Glomerular visceral epithelial cell (primary cell): Measurements from ENCODE around the gene AGFG1.
"Not testable (repeated sequence)": the region's sequence is repeated elsewhere in the genome, so short reads cannot be mapped to it uniquely, and the experiment has no call there.

Experiments
- DNase-seq: peaks from one replicate; pipeline ENCODE4 v3.0.0-alpha.2; 2016; ENCODE audit errors: extremely low spot score

Gene AGFG1

DNA sequence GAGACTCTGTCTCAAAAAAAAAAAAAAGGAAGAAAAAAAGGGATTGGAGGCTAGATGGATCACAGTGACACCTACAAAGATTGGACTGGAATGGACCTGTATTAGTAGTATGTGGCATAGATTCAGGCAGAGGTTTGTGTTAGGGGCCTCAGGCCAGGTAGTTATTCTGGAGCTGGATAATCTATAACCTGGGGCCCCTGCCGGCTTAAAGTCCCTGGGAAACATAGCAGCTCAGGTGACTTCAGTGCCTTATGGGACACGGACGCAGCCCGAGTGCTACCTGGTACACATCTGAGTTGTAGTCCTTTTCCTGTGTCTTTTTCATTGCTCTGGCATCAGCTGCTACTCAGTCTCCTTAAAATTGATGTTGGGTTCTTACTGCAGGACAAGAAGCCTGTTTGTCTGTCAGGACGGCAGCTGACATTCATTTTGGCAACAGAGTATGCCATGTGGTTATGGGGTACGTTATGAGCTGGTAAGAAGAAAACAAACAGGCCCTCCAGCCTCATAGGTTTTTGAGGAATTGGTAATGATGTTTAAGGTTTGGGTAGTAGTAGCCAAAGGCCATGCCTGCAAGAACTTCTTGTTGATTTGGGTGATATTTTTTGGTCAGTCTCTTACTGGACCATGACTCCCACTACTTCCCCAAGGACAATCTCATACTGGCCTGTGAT is 27.8 kb downstream of the AGFG1 start:
- DNase-seq, result no peak

DNA sequence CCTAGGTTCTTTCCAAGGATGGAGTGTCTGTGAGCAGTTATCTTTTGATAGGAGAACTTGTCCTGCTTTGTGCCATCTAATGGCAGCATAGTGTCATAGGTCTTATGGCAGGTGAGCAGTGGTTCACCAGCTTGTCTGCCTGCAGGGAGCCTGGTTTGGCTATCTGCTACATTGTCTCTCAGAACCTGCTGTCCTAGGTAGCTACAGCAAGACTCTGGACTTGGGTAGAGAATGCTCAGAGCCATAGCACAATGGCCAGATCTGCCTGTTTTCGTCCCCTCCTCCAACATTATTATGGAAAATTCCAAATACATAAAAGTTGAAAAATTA is 28.3 kb downstream of the AGFG1 start:
- no peak for DNase-seq

DNA sequence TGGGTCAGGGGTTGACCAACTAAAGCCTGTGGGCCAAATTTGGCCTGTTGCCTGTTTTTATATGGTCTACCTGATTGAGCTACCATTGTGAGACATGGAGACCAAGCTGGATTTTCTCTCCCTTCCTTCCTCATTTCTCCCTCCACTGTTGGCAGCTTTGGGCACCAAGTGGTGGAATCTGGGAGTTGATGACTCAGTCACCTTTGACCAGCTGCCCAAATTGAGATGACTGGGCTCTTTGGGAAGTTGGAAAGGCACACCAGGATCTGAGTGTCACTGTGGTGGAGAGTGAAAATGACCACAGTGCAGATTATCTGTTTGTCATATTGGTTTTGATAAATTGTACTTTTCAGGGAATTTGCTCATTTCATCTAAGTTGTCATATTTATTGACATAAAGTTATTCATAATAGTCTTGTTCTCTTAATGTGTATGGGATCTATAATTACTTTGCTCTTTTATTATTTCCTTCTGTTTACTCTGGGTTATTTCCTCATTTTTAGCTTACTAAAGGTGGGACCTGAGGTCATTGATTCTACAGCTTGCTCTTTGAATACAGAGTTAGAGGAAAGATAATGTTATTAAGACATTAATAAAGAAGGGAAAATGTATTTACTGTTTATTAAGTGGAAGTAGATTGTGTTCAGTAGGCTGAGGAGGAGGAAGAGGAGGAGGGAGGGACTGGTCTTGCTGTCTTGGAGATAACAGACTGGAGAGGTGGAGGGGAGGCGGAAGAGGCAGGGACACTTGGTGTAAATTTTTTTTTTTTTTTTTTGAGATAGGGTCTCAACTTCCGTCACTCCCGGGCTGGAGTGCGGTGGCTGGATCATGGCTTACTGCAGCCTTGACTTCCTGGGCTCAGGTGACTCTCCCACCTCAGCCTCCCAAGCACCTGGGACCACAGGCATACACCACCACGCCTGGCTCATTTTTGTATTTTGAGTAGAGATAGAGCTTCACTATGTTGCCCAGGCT is 31.8 kb downstream of the AGFG1 start:
- peak; percentile 83 for DNase-seq

DNA sequence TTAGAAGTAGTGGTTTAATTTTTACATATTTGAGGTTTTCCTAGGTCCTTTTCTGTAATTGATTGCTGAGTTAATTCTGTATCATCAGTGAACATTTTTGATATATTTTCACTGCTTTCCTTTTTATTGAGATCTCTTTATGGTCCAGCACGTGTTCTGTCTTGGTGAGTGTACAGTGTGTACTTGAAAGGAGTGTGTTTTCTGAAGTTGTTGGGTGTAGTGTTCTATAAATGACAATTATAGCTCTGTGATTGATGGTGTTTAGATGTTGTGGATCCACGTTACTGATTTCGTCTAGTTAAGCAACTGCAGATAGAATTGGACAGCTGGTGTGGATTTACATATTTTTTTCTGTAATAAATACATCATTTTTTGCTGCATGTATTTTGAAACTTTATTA is 32.7 kb downstream of the AGFG1 start:
- no peak for DNase-seq

DNA sequence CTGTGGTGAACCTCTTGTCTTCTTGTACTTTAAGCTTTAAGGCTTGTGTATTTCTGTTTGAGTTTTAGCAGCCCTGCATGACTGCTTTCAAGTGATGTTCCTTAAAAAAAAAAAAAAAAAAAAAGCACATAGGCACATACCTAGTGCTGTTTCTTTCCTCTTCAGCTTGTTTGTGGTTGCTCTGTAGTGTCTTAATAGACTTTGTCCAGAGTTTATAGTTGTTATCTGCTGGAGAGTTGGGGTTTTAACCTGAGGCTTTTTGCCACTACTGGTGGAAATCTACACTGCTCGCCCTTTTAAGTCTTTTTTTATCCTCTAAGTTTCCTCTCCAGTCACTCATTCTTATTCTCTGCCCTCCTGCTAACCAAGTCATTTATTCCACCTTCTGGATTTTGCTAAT is 34.5 kb downstream of the AGFG1 start:
- DNase-seq, result no peak

DNA sequence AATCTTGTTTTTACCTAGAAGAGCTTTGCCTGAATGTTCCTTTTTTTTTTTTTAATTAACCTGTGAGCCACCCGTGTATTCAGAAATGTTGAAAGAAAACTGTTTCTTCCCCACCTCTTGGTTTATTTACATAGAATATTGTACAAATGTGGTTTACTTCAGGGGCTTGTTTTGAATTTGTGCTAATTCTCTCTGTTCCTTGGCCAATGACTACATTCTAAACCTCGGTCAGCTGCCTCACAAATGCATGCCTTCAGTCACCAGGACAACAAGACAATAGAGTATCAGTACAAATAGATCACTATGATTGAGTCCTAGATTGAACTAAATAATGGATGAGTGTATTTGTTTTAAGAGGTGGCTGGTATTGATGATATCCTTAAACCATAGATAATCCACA is 36.0 kb downstream of the AGFG1 start:
- DNase-seq, result no peak

DNA sequence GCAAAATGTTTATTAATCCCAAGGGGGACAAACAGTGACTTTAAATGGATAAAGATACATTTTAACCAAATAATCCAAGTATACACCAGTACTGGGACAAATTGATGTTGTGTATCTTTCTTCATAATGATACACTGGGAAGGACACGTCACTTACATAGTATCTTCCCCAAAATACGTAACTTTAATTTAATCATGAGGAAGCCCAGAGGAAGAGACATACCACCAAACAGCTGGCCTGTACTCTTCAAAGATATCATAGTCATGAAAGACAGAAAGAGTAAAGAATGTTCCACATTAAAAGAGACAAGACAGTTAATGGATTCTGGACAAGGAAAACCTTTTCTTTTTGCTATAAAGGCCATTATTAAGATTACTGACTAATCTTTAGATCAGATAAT is 37.1 kb downstream of the AGFG1 start:
- no peak for DNase-seq

DNA sequence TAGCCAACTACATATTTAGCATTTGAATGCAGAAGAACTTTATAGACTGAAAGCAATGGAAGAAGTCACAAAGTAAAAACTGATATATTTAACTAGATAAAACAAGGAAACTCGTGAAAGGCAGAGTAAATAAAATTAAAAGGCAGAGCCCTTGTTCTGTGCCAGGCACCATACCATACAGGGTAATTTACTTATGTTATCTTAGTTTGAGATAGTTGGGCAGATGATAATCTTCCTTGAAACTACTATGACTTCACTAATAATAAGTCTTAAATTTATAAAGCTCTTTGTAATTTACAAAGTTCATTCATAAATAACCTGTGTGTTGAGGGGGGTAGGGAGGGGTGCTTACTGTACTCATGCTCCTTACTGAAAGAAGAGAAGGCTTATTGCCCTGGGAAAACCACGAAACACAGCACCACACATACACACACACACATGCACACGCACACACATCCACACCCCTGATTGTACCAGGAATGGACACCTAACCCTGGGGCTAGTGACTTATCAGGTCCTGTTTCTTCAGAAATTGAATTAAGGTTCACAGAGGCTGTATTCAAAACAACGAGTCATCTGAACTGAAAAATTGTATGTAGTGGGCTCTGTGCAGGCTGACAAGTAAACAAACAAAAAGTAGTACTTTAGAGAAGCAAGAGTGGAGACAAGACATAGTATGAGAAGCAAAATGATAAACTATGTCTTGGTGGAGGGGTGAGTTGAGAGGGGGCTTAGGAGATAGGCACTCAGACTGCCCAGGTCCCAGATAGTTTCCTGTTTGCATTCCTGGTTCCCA is 38.1 kb downstream of the AGFG1 start:
- DNase-seq, result peak; percentile 20

DNA sequence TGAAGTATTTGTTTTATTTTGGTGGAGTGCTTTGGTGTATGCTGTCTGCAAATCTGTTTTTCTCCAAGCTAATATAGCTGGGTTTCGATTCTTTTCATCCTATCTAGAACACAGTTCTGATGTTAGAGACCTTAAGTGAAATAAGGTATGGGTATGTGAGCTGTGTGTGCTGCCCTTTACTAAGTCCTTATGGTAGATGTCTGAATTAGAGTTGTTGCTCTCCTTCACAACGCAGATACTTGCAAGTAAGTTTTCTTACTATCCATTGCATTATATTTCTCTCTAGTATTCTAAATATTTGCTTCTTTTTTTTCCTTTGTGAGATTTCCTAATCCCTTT is 38.6 kb downstream of the AGFG1 start:
- no peak for DNase-seq

DNA sequence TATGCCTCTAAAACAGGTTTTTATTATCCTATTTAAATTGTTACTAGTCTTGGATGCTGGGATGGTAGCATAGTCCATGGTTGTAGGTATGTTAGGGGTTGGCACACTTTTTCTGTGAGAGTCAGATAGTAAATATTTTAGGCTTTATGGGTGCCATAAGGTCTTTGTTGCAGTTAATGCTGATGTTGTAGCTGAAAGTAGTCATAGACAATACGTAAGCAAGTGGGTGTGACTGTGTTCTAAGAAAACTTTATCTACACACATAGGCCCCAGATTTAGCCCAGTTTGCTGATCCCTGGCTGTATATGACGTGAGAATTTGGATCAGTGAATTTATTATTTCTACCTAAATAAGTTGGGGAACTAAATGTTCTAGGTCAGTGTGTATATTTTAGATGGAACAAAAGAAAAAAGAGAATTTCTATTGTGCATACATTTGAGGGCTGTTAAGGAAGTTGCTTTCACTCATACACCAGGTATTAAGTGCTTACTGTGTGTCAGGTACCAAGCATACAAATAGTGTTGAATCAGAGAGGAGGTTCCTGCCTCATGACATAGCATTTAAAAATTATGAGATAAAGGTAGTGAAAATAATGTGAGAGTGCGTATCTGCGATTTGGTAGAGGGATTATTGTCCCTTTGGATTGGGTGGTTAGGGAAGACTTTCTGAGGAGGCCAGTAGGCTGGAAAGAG is 39.4 kb downstream of the AGFG1 start:
- no peak for DNase-seq

DNA sequence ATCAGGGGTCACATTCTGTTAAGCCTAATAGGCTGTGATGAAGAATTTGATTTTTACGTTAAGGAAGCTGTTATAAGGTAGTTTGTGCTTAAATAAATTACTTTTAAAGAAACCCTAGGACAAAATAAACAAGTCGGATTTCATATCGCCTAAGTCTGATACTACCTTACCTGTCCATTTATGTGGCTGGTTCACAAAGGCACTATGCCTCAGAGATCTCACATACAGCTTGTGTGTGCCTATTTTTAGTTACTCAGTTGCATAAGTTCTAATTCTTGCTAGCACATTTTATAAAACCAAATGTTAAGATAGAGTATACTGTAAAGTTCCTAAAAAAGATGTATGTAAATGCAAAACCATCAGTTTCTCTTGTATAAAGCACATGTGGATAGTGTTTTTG is 40.0 kb downstream of the AGFG1 start:
- DNase-seq, result no peak

DNA sequence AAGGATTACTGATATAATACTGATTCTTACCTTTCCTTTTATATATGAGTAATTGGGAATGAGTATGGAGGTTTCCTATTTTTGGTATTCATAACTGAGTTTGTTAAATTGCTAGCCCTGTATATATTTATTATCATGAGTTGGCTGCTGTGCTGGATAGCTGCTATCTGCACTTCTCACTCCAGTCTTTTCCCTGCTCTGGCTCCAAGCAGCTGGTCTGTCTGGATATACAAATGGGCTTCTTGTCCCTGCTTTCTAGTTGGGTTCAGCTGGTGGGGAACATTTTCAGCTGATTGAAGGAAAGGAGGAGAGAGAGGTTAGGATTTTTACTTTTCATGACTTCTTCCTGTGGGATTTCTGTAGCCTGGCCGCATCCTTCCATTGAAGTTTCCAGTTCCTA is 41.2 kb downstream of the AGFG1 start:
- DNase-seq, result no peak

DNA sequence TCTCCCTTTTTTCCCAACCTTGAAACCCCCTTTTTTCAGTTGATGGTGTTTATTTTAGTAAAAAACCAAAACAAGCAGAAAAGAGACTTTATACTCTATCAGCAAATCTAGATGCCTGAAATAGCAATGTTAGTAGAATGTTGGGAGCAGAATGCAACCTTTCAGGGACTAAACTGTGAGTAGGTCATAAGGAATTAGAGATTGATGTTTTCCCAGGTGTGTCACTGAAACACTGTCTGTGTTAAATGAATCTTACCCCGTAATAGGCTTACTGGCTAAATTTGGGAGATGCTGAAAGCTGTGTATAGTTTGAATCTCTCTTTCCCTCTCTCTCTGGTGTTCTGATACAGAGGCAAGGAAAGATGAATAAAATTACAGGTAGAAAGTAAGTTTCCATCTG is 43.8 kb downstream of the AGFG1 start:
- DNase-seq, result no peak

DNA sequence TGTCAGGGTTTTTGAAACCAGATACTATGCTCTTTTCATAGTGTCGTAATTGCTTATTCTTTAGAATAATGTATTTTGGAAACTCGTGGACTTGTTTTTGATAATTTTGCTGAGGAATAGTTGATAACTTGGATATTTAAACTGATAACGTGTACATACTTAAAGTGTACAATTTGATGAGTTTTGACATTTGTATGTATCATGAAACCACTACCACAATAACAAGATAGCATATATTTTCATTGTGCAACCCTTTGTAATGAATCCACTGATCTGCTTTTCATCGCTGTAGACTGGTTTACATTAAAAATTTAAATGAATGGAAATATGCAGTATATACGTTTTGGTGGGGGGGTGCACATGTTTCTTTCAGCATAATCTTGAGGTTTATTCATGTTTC is 45.8 kb downstream of the AGFG1 start:
- DNase-seq, result no peak

DNA sequence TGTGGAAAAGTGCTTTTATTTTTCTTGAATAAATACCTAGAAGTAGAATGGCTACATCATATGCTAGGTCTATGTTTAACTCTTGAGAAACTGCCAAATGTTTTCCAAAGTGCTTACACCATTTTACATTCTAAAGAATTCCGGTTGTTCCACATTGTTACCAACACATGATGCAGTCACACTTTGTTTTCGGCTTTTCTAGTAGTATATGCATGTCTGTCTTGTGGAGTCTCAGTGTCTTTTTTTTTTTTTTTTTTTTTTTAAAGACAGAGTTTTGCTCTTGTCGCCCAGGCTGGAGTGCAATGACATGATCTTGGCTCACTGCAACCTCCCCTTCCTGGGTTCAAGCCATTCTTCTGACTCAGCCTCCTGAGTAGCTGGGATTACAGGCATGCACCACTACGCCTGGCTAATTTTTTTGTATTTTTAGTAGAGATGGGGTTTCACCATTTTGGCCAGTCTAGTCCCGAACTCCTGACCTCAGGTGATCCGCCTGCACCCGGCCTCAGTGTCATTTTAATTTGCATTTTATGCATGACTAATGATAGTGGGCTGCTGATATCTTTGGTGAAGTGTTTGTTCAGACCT is 46.4 kb downstream of the AGFG1 start:
- DNase-seq, result not testable (repeated sequence)

DNA sequence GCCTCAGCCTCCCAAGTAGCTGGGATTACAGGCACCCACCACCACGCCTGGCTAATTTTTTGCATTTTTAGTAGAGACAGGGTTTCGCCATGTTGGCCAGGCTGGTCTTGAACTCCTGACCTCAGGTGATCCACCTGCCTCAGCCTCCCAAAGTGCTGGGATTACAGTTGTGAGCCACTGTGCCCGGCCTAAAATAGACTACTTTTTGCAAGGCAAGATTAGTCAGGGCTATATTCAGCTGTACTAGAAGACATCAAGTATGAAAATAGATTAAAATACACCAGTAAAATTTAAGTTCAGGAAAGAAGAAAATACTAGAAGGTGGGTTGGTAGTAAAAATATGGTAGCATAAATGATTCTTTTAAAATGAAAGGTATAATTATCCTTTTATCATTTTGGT is 49.2 kb downstream of the AGFG1 start:
- not testable (repeated sequence) for DNase-seq

DNA sequence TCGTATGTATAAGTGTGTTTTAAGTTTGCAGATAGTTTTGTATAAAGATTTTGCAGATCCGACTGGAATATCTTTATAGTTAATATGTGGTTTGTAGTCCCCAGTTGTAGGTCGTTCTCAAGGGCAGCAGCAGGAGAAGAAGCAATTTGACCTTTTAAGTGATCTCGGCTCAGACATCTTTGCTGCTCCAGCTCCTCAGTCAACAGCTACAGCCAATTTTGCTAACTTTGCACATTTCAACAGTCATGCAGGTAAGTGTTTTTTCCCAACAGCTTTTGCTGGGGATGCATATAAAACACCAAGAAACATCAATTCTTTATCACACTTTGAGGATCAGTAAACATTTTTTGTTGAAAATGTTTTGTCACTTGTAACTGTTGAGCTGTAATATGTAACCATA is 52.7 kb downstream of the AGFG1 start:
- no peak for DNase-seq

DNA sequence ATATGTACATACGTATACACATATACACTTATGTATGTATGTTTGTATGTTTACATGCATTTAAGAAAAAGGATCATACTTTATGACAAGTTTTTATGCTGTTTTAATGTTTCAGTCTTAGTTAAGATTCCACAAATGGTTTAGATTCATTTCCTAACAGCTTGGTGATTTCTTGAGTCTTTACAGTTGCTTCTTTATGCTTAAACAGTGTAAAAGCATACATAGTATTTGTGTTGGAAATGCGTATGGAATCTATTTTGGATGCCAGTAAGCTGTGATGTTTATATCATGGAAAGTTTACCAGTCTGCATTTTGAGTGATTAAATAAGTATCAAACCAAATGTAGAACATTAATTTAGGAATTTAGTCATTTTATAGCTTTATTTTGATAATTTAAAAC is 55.4 kb downstream of the AGFG1 start:
- DNase-seq, result no peak

DNA sequence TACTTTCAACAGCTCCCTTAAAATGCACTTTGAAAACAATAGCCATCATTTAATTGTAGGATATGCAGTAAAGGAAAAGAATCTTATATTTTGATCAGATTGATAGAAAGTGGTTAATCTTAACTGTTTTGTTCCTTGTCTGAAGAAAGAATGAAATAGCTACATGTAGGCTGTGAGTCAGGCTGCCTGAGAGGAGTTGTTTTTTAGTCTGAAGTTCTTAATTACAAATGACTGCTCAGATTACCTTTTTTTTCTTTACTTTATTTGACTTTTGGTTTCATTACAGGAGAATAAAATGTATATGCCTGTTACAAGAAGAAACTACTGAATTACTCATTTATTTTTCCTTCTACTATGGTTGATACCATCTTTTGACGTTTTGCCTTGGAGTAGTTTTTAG is 56.8 kb downstream of the AGFG1 start:
- DNase-seq, result no peak

DNA sequence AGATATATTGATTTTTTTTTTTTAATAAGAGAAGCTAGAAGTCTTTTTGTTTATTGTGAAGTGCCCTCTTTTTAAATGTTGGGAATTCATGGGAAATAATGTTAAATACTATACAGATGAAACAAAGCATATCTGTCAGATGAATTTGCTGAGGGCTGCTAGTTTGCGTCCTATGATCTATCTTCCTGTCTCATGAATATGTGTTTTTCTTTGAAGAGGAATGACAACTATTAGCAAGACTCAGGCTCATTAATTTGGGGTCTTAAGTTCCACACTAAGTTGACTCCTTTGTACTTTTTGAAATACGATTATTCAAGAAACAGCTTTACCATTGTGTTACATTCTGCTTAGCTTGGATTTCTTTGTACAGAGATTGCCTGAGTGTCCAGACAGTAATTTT is 57.9 kb downstream of the AGFG1 start:
- no peak for DNase-seq

DNA sequence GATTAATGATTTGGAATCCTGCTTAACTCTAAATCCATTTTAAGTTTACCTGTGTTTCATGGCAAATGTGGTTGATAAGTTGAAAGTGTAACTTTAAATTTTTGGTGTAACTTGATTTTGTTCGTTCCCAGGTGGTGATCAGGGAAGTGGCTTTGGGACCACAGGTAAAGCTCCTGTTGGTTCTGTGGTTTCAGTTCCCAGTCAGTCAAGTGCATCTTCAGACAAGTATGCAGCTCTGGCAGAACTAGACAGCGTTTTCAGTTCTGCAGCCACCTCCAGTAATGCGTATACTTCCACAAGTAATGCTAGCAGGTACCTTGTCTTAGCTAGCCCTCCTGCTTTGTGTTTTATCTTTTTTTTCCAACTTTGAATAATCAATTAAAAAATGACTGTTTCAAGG is 62.8 kb downstream of the AGFG1 start:
- DNase-seq, result no peak

DNA sequence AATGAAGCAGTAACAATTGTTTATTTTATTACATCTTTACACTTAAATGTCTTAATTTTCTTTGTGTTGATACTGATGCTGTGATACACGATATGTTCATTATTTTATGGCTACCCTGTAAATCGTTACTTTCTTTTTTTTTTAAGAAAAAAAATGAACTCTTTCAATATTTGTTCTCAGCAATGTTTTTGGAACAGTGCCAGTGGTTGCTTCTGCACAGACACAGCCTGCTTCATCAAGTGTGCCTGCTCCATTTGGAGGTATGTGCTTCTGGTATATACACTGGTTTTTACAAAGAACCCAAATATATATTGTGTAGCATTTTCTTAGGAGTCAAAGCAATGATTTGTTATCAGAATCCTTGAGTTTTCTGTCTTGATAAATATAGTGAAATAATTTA is 64.5 kb downstream of the AGFG1 start:
- DNase-seq, result no peak
